Right atrium auricular region (tissue), 2 donors: ENCODE data around the gene CNTNAP1. TPM values are rescaled to one million over a fixed set of nuclear protein-coding genes. Genes with fewer than 3 reads are reported as not detected.

ENCODE experiments used
- DNase-seq: peaks from one replicate; pipeline ENCODE4 v3.0.0-alpha.2; 2019; ENCODE audit warnings: low spot score
- H3K27ac ChIP-seq, 2 donors: fragments of 200-600 bp; sonication (generic); 1 replicate in 1 of 2; 2 replicates in 1 of 2; pipeline ENCODE4 v1.5.1; 2016 to 2019
- H3K27me3 ChIP-seq, 2 donors: fragments of 200-600 bp; sonication (generic); one replicate each; pipeline versions ENCODE4 v1.5.1 to v1.6.0; 2017 to 2019
- H3K36me3 ChIP-seq: fragments of 200-600 bp; sonication (generic); one replicate; pipeline ENCODE4 v1.5.1; 2016
- H3K4me1 ChIP-seq, 2 donors: fragments of 200-600 bp; sonication (generic); one replicate each; pipeline versions ENCODE4 v1.5.1 to v1.6.0; 2017 to 2019
- H3K4me3 ChIP-seq, 2 donors: fragments of 200-600 bp; sonication (generic); 1 replicate in 1 of 2; 2 replicates in 1 of 2; pipeline ENCODE4 v1.5.1; 2017 to 2019; ENCODE audit warnings: mild to moderate bottlenecking in 1 of 2, moderate library complexity in 1 of 2
- H3K9me3 ChIP-seq, 2 donors: fragments of 200-600 bp; sonication (generic); one replicate each; pipeline ENCODE4 v1.5.1; 2019
- CTCF ChIP-seq, 2 donors: fragments of 200-600 bp; sonication (generic); IDR thresholded peaks; one replicate each; pipeline ENCODE4 v1.5.1; 2019; ENCODE audit warnings: antibody characterized with exemption in 2 of 2
- total RNA-seq, 2 donors: library from RNA; depleted of rRNA; stranded (reverse); fragments of >200 nt; gene quantifications; one replicate each; pipeline ENCODE4 v1.1.0, GENCODE V29; 2016

Gene CNTNAP1
- total RNA-seq, 2 donors from 2014 or later = 0.96 to 2.0 TPM

GRCh38 chr17:42669705-42669976 lies 12.7 kb upstream of the CNTNAP1 start:
- no peak overlapping the region for H3K4me3 ChIP-seq
- H3K27me3 ChIP-seq = no peaks in the 10 kb centered on the region
- H3K9me3 ChIP-seq = no peaks in the 10 kb centered on the region
- H3K27ac ChIP-seq = peak overlapping the region; percentile 35 to 39
- peaks cover 0 to 50% of the 10 kb centered on the region in 2 donors for H3K4me1 ChIP-seq
- TF ChIP-seq CTCF (IDR thresholded peaks at IDR 0.05) = no peak
- DNase-seq = no peak
- H3K36me3 ChIP-seq = peaks cover 68% of the 10 kb centered on the region

GRCh38 chr17:42669977-42670788 lies 12.1 kb upstream of the CNTNAP1 start:
- peaks cover 64% of the 10 kb centered on the region for H3K36me3 ChIP-seq
- DNase-seq = no peak
- H3K4me3 ChIP-seq = no peak overlapping the region
- H3K4me1 ChIP-seq = peaks cover 0 to 55% of the 10 kb centered on the region in 2 donors
- no peak for TF ChIP-seq CTCF (IDR thresholded peaks at IDR 0.05)
- no peaks in the 10 kb centered on the region for H3K9me3 ChIP-seq
- no peak overlapping the region for H3K27ac ChIP-seq
- no peaks in the 10 kb centered on the region for H3K27me3 ChIP-seq

GRCh38 chr17:42670789-42671657 lies 11.3 kb upstream of the CNTNAP1 start:
- no peak overlapping the region for H3K27ac ChIP-seq
- no peak overlapping the region for H3K4me3 ChIP-seq
- no peak for DNase-seq
- no peaks in the 10 kb centered on the region for H3K9me3 ChIP-seq
- TF ChIP-seq CTCF (IDR thresholded peaks at IDR 0.05) = no peak
- H3K36me3 ChIP-seq = peaks cover 56% of the 10 kb centered on the region
- H3K4me1 ChIP-seq = peaks cover 0 to 63% of the 10 kb centered on the region in 2 donors
- H3K27me3 ChIP-seq = no peaks in the 10 kb centered on the region

GRCh38 chr17:42672038-42672437 lies 10.3 kb upstream of the CNTNAP1 start:
- no peaks in the 10 kb centered on the region for H3K27me3 ChIP-seq
- H3K4me1 ChIP-seq = peaks cover 0 to 58% of the 10 kb centered on the region in 2 donors
- no peak overlapping the region for H3K27ac ChIP-seq
- no peak for TF ChIP-seq CTCF (IDR thresholded peaks at IDR 0.05)
- H3K9me3 ChIP-seq = no peaks in the 10 kb centered on the region
- H3K36me3 ChIP-seq = peaks cover 47% of the 10 kb centered on the region
- no peak overlapping the region for H3K4me3 ChIP-seq
- no peak for DNase-seq

- TF ChIP-seq CTCF (IDR thresholded peaks at IDR 0.05) = no peak
- H3K27me3 ChIP-seq = no peaks in the 10 kb centered on the region
- H3K36me3 ChIP-seq = peaks cover 47% of the 10 kb centered on the region
- no peak for DNase-seq
- H3K9me3 ChIP-seq = no peaks in the 10 kb centered on the region
- H3K4me3 ChIP-seq = peak overlapping the region; percentile 25 to 87
- H3K4me1 ChIP-seq = peaks cover 0 to 53% of the 10 kb centered on the region in 2 donors
- H3K27ac ChIP-seq = peak overlapping the region; percentile 95 to 99
These were observed 9.0 kb upstream of the CNTNAP1 start for GRCh38 chr17:42673266-42673884.
